ENCODE measurements around the gene RBM33.

DNA sequence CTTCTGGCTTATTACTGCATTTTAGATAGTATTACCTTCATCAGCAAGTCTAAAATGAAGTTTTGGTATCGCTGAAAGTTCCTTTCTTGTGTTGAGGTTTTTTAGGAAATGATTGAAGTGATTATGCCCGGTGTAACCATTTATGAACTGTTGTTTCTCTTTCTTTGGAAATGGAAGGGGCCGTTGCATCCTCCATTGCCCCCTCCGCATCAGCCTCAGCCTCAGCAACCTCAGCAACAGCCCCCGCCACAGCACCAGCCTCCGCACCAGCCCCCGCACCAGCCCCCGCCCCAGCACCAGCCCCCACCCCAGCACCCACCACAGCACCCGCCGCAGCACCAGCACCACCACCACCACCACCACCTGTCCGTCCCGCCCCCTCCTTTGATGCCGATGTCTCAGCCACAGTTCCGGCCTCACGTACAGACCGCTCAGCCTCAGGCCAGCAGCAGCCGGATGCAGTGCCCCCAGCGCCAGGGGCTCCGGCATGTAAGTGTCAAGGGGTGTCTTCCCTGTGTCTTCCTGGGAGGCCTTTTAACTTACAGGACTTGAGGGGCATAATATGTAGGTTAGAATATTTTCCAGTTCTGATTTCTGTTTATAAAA, 95.2 kb downstream of the RBM33 start:
- no peak for TF ChIP-seq ZNF253 (CRISPR knock-in tag; conservative IDR thresholded peaks at IDR 0.05)
- no peak for TF ChIP-seq EP300 (IDR thresholded peaks at IDR 0.05; ENCODE audit: low read length)
- TF ChIP-seq ELF4 (CRISPR knock-in tag; IDR thresholded peaks at IDR 0.05), result no peak
- TF ChIP-seq HIVEP1 (CRISPR knock-in tag; IDR thresholded peaks at IDR 0.05), result no peak
- TF ChIP-seq MYNN (IDR thresholded peaks at IDR 0.05), result no peak
- TF ChIP-seq MYNN (CRISPR knock-in tag; IDR thresholded peaks at IDR 0.05), result no peak
- TF ChIP-seq ZKSCAN1 (IDR thresholded peaks at IDR 0.05; ENCODE audit: low read depth, low read length), result no peak
- no peak for TF ChIP-seq SETDB1 (IDR thresholded peaks at IDR 0.05; ENCODE audit: low read length)
- no peak for TF ChIP-seq NR2F6 (CRISPR knock-in tag; IDR thresholded peaks at IDR 0.05)
- no peak for TF ChIP-seq SMARCE1 (IDR thresholded peaks at IDR 0.05)
- TF ChIP-seq, protein P1, sequence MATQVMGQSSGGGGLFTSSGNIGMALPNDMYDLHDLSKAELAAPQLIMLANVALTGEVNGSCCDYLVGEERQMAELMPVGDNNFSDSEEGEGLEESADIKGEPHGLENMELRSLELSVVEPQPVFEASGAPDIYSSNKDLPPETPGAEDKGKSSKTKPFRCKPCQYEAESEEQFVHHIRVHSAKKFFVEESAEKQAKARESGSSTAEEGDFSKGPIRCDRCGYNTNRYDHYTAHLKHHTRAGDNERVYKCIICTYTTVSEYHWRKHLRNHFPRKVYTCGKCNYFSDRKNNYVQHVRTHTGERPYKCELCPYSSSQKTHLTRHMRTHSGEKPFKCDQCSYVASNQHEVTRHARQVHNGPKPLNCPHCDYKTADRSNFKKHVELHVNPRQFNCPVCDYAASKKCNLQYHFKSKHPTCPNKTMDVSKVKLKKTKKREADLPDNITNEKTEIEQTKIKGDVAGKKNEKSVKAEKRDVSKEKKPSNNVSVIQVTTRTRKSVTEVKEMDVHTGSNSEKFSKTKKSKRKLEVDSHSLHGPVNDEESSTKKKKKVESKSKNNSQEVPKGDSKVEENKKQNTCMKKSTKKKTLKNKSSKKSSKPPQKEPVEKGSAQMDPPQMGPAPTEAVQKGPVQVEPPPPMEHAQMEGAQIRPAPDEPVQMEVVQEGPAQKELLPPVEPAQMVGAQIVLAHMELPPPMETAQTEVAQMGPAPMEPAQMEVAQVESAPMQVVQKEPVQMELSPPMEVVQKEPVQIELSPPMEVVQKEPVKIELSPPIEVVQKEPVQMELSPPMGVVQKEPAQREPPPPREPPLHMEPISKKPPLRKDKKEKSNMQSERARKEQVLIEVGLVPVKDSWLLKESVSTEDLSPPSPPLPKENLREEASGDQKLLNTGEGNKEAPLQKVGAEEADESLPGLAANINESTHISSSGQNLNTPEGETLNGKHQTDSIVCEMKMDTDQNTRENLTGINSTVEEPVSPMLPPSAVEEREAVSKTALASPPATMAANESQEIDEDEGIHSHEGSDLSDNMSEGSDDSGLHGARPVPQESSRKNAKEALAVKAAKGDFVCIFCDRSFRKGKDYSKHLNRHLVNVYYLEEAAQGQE (IDR thresholded peaks at IDR 0.05; ENCODE audit: borderline replicate concordance), result no peak
- TF ChIP-seq, protein P1 (CRISPR knock-in tag; IDR thresholded peaks at IDR 0.05; ENCODE audit: low read depth), result no peak

Measured in K562 (cell line).